ENCODE data around the gene HOXD4.

HOXD4 gene

GRCh38 chr2:176156807-176157498 lies 5.6 kb downstream of the HOXD4 start, which contains the start of gene HOXD3:
HOXD3 (plus strand) TSS chr2:176157307; CDS start chr2:176169115, 11,808 bp downstream.
- no peak for DNase-seq (ENCODE audit: low read depth in 2 of 2)

- no peak for DNase-seq (ENCODE audit: low read depth in 2 of 2)
Observed at GRCh38 chr2:176157499-176158185, 6.3 kb downstream of the HOXD4 start.

- no peak for DNase-seq (ENCODE audit: low read depth in 2 of 2)
Observed at GRCh38 chr2:176158186-176158591, 6.8 kb downstream of the HOXD4 start.

DNA sequence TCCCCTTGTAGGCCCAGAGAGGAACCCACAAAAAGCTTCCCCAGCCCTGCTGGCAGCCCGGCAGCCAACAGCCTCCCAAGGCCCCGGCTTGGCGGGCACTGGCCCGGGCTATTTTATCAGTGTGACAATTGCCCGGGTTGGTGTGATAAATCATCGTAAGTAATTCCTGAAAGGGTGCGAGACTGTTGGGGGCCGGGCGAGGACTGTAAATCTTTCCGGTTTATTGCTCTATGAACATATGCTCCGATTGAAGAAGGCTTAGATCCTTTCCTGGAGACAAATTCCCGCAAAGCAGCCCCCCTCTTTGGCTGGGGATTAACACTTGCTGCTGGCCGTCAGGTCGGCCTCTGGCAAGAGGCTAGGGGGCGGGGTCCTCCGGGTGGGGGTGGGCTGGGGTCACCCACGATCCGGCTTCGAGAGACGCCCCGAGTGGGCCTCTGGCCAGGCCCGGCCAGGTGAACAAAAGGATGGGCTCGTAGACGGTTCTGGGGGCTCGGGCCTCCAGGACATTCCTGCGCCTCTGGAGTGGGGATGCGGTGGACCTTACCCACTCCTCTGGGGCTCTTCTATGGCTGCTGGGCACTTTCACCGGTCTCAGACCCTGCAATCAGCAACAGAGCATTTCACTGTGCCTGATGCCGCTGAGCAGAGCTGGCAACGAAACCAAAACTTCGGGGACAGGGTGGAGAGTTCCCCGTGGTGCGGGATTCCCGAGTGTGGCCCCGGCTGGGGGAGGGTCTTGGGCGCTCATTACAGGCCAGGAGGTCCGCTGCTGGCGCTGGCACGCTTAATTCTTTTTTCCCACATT lies 7.7 kb downstream of the HOXD4 start:
- no peak for DNase-seq (ENCODE audit: low read depth in 2 of 2)

GRCh38 chr2:176159663-176160250 lies 8.4 kb downstream of the HOXD4 start:
- DNase-seq (ENCODE audit: low read depth in 2 of 2) = no peak

- DNase-seq (ENCODE audit: low read depth in 2 of 2) = no peak
Observed at GRCh38 chr2:176160251-176160985, 9.1 kb downstream of the HOXD4 start.

GRCh38 chr2:176160986-176161824 lies 9.9 kb downstream of the HOXD4 start:
- DNase-seq (ENCODE audit: low read depth in 2 of 2) = no peak

DNA sequence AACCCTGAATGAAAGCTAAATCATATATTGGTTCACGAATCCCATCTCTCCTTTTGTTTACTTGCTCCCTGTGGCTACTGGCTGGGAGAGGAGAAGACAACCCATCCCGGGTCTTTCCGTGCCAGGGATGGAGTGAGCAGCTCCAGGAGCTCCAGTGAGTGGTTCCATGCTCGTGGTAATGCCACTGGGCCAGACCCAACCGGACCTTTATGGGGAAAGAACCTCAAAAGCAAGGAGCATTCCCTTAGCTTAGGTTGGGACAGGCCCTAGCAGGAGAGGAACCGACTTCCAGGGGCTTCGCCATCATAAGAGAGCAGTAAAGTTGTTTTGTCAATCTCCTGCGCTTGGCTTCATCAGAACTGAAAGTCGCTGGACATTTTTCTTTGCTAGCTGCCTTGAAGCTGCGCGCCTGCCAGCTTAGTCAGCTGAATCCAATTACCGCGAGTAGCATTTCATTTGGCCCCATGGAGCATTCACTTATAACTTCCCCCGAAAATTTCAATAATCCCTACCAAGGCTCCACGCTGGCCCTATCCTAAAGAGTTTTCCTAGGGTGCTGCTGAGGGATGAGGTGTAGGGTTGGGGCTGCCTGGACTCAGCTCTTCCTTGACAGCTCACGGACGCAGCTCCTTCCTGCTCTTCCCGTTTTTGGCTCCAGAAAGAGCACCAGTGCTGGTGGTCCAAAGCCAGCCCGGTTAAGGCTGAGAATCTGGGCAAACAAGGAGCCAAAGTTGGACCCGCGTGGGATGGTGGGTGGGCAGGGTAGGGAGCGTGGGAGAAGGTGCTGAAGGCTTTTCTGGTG lies 10.7 kb downstream of the HOXD4 start:
- no peak for DNase-seq (ENCODE audit: low read depth in 2 of 2)

GRCh38 chr2:176162911-176163671 lies 11.7 kb downstream of the HOXD4 start:
- DNase-seq (ENCODE audit: low read depth in 2 of 2) = no peak

DNA sequence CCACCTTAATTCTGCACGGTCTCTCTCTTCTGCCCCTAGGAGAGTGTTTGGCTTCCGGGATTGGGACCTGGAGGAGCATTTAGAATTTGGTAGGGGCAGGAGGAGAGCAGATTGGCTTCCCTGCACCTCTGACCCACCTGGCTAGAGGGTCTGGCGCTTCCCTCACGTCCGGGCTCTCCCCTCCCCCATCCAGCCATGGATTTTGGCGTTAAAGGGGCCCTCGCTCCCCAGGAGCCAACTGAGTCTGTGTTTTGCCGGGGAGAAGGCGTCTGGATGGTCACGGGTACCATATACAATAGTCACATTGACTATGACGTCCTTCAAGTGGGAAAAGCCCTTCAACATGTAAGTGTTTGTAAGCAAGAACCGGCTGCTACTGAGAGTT lies 12.3 kb downstream of the HOXD4 start:
- DNase-seq (ENCODE audit: low read depth in 2 of 2) = no peak

DNA sequence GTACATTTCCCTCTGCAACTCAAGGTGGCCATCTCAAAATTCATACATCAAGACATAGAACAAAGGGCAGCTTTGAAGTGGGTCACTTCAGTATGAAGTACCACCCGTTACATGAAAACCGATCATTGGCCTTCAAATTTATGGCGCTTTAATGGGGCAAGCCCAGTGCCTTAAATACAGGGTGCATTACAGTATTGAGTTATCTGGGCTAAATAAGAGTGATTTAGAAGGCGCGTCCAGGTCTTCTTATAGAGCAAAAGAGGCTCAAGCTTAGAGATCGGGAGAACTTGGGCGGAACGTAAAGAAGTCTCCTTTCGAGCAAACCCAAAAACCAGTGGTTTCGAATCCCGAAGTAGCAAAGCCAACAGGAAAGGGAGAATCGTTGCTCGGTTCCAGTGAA lies 12.9 kb downstream of the HOXD4 start:
- no peak for DNase-seq (ENCODE audit: low read depth in 2 of 2)

- no peak for DNase-seq (ENCODE audit: low read depth in 2 of 2)
Observed at GRCh38 chr2:176164611-176165369, 13.4 kb downstream of the HOXD4 start.

DNA sequence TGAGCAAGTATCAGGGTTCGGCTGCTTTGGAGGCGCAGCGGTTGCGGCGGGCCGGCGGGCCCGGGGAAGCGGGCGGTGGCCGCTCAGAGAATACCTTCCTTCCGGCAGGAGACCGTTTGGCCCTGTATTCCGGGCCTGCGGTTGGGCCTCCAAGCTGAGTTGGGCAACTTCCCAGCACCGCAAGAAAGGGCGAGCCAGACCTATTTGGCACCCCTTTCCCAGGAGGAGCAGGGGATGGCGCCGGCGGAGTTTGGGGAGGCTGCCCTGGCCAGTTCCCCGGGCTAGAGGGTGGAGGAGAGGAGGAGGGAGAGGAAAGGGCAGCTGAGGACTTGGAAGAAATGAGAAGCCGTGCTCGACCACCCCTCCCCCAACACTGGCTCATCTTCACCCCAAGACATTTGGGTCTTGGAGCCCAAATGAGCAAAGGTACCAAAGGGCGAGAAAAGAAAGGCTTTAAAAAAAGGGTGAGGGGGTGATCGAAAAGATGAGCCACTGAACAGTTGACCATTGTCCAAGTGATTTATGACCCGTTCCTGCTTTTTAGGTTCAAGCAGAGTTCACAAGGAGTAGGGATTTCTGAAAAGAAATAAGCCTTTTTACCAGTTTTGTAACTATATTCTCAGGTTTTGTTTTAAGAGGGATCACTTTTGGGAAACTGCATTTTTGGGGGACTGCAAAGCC lies 14.2 kb downstream of the HOXD4 start:
- DNase-seq (ENCODE audit: low read depth in 2 of 2) = no peak

- DNase-seq (ENCODE audit: low read depth in 2 of 2) = no peak
Observed at GRCh38 chr2:176166272-176166671, 14.9 kb downstream of the HOXD4 start.

DNA sequence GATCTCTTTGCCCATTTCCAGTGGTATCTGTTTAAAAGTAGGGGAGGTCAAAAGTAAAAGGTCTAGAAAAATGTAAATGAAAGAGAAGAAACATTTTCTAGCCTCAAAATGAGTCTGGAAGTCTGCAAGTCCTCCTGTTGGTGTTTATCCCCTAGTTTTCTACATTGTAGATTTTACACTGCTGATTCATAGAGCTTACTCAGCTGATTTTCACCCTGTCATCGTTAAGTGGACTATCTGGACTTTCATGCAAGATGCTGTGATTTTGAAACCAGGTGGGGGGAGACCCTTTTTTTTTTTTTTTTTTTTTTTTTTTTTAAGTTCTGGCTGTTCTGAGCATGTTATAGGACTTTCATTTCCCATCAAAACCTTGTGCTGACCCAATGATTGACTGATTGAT lies 16.0 kb downstream of the HOXD4 start:
- no peak for DNase-seq (ENCODE audit: low read depth in 2 of 2)

DNA sequence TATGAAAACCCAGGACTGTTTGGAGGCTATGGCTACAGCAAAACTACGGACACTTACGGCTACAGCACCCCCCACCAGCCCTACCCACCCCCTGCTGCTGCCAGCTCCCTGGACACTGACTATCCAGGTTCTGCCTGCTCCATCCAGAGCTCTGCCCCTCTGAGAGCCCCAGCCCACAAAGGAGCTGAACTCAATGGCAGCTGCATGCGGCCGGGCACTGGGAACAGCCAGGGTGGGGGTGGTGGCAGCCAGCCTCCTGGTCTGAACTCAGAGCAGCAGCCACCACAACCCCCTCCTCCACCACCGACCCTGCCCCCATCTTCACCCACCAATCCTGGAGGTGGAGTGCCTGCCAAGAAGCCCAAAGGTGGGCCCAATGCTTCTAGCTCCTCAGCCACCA lies 17.8 kb downstream of the HOXD4 start:
- no peak for DNase-seq (ENCODE audit: low read depth in 2 of 2)

GRCh38 chr2:176169711-176170110 lies 18.4 kb downstream of the HOXD4 start:
- DNase-seq (ENCODE audit: low read depth in 2 of 2) = no peak

Measured in stimulated activated CD4-positive, alpha-beta T cell treated with anti-CD3 and anti-CD28 coated beads, Interleukin-12 subunit alpha, Interleukin-12 subunit beta, amount 100 ng/mL, for 24 hours (primary cell).